Kidney glomerular epithelial cell (primary cell): ENCODE measurements around the gene SDCBP2.

Experiments
- DNase-seq: peaks from one replicate; lab custom pipeline; 2025; lab: John Stamatoyannopoulos, UW

The SDCBP2 gene

DNA sequence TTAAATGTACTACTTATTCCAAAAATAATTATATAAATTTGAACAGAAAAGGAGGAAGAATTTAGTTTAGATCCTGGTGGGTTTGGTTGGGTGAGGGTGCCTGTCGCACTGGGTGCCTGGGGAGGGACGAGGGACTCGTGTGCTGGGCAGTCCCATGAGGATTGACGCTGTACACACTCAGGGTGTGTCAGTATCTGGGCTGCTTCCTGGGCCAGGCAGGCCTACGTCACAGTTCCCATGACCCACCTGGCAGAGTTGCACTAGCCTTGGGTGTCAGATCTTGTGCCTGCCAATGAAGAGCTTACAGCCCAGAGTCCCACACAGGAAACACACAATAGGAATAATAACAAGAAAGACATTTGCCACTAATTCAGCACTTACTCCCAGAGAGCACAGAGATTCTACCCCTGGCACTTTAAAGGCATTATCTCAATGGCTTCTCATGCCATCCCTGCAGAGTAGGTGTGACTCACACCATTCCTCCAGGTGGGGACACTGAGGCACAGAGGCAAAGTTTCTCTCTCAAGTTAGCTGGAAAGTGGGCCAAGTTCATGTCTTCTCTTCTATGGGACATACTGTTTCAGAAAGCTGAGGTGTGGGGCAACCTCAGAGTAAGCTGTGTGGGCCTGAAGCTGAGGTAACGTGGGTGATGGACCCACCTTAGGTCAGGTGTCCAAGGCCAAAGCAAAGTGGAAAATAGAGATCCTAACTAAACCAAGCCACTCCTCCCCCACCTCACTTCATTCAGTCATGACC, 1.3 kb upstream of the SDCBP2 start:
- no peak for DNase-seq

DNA sequence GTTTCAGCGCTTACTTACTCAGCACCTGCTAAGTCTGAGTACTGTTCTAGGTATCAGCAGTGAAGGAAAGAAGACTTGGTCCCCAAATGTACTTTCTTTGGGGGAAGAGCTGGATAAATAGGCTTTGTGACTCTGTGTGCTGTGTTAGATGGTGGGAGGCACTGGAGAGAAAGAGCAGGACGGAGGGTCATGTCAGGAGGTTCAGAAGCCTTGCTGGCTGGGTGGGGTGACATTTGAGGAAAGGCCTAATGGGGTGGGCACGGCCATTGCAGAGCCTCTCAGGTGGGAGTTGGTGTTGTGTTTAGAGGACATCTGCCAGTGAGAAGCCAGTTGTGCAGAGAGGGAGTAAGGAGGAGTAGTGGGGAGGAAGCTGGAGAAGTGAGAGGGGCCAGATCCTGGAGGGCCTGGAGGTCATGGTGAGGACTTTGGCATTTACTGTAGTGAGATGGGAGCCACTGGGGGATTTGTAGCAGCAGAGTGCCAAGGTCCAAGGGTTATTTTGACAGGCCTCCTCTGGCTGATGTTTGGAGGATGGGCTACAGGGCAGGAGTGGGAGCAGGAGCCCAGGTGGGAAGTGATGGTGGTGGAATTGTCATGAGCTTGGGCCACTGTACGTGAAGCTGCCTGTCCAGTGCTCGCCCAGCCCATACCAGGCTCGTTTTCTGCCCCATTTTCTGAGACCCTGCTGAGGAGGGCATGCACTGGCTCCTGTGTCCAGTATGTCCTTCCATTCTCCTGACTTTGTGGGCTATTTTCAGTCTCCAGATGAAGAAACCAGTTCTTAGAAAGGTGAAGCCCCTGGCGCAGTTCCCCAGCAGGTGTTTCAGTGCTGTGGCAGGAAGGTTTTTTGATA, 886 bp downstream of the SDCBP2 start:
- DNase-seq: no peak

DNA sequence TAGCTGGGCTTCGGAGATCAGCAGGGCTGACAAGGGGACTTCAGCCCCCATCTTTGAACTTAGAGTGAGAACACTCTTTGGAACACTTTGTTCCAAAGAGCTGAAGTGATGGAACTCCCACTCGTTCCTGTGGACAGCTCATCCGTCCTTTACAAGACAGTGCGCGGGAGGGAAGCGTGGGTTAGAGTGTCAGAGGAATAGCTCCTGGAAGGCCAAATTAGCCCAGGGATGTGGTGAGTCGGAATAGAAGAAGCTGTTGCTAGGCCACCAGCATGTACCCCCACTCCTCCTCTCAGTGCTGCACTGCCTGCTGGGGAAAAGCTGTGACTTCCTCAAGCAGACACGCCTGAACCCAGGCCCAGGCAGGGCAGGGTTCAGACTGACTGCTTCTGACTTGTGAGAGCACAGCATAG, 1.7 kb downstream of the SDCBP2 start:
- DNase-seq: peak; percentile 80

DNA sequence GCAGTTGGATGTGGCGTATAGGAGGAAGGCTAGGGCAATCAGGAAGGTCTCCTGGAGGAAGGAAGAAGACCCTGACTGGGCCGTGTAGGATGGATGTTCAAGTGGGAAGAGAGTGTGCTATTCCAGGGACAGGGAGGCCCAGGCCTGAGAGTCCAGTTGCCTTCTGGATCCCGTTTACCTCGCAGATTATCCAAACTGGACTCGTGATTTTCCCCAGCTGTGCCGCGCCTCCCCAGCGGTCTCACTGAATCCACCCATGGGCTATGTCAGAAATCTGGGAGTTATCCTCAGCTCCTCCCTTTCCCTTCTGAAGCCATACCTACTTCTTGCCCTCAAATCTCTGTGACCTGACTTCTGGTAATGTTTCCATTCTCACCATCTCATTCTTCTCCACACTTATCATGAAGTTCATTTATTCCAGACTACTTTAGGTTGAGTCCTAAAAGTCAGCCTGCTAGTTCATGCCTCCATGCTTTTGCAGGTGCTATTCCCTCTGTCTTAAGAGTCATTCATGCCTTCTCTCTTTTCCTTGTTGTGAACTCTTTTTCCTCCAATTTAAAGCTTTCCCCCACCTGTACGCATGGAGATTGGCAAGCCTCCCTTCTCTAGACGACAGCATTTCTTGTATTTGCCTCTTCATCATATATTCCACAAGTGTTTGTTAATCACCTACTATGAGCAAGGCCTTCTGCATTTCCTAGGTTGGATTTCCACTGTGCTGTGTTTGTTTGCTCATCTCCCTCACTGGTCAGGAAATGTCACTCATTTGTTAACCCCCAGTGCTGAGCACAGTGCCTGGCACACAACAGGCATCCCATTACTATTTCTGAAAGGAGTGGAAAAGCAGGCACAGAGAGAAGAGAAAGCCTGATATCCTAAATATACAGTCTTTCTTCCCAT, 2.7 kb downstream of the SDCBP2 start:
- no peak for DNase-seq

DNA sequence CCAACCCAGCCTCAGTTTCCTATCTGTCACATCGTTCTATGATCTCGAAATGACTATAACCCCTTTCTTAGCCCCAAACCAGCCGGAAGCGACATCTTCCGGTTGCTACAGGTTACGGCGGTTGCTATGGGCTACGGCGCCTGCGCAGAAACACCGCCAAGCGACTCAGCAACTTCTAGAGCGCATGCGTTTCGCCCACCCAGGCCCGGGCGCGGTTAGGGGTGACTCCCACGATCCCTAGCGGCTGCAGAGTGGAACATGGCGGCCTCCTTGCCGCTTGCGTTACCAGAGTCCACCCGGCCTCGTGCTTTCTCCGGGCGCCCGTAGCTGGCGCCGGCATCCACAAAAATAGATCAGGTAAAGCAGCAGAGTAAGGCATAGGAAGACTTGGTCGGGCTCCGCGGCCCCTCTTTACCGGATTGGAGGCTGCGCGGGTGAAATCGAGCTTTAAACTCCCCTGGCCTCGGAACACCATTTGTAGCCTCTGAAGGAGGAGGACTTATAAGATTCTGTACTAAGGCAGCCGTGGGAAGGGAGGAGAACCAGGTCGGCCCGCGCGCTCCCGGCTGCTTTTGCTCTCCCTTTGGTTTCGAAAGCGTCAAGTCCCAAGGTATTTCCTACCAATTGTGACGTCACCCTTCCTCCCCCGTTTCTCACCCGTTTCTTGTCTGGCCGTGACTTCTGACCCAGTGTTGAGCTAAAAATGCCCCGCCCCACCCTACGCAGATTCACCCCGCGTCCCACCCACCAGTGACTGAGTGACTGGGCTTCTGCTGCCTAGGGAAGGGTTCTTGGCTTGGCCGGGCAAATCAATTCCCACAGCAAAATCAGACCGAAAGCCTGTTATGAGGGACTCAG, 3.5 kb downstream of the SDCBP2 start:
- peak; percentile 94 for DNase-seq

DNA sequence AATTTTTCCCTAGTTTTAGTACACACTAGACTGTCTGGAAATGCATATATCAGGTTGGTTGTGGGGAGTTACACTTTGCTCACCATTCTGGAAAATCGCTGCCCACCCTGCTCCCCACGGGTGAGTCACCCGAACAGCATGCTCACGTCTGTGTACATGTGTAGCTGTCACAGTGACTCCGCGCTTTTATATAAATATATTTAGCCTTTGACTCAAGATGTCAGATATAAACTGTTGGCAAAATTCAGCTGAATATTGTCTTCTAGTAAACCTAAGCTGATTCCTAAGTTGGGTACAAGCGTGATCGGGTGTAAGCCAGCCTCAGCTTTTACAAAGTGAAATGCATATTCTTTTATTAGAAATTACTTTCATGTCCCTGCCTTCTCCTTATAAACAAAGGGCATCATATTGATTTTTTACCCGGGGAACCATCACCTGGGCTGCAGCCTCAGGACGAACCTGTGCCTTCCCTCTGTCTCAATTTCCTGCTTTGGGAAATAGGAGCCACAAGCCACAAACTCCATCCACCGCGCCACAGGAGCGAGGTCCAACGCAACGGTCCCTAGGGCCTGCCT, 4.3 kb downstream of the SDCBP2 start:
- no peak for DNase-seq

DNA sequence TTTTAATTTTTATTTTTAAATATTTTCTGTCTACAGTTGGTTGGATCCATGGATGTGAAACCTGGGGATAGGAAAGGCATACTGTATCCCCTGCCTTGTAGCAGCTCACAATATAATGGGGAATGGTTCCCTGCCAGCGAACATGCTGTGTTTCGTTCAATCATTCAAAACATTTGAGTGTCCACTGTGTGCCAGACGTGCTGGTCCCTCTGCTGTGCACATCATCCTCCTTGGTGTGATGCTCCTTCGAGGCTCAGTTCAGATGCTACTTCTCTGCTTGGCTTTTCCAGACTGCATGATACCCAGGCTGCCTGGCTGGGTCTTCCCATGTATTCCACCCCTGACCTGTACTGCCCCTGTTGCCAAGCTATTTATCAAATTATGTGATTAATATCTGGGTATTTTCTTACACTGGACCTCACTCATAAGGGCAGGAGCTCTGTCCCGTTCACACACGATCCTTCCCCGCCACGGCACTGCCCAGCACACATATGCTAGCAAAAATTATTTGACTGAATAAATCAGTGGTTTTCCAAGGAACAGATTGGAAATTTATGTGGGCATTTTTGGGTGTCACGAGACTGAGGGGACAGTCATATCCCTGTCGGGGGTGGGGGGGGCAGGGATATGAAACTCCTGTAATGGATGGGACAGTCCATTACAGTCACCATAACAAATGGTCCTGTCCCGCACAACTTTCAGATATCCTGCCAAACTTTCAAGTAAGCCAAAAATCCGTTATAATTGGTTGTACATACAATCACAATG, 4.9 kb downstream of the SDCBP2 start:
- DNase-seq: no peak

DNA sequence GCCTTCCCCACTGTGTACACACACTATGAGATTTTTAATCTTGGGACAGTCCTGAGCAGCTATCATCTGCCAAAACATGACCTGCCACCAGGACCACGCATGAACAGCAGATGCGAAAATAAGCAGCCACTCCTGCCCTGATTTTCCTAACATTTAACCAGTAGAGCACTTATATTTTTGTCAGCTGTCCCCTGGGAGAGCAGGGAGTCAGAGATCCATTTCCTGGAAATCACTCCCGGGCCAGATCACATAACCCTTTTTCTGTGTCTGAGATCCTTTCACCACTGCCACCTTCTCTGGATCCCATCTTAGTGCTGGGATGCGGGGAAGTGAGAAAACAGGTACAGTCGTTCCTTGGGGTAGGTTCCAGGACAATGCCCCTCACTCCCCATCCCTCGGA, 5.7 kb downstream of the SDCBP2 start:
- DNase-seq: no peak

DNA sequence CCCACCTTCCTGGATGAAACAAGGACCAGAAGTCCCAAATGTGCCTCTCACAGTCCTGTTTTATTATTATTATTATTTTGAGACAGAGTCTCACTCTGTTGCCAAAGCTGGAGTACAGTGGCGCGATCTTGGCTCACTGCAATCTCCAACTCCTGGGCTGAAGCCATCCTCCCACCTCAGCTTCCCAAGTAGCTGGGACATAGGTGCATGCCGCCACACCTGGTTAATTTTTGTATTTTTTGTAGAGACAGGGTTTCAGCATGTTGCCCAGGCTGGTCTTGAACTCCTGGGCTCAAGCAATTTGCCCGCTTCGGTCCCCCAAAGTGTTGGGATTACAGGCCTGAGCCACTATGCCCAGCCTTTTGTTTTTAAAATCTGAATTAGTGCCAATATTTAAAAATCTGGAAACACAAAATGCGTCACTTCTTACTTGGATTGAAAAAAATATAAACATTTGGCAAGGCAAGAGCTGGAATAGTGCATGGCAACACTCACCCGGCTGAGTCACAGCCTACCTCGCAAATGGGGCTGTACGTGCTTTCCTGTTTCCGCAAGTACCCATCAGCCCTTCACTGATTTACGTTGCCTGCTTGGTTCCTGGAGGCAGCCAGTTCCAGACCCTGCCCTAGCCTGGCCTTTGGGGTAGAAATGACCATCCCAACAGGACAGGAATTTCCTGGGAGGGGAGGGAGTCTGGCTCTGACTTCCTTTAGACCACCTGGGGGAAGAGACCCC, 6.3 kb downstream of the SDCBP2 start:
- DNase-seq: no peak

DNA sequence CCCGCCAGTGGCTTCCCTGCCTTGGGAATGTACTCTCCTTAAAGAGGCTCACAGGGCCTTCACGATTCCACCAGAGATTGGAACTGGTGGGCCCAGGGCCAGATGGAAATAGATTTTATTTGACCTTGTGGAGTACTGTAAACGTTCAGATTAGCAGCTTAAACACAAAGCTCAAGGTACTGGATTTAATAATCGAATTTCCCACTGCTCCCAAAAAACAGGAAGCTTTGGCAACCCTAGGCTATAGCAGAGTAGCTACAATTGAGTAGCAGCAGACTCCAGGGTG, 7.3 kb downstream of the SDCBP2 start:
- no peak for DNase-seq

DNA sequence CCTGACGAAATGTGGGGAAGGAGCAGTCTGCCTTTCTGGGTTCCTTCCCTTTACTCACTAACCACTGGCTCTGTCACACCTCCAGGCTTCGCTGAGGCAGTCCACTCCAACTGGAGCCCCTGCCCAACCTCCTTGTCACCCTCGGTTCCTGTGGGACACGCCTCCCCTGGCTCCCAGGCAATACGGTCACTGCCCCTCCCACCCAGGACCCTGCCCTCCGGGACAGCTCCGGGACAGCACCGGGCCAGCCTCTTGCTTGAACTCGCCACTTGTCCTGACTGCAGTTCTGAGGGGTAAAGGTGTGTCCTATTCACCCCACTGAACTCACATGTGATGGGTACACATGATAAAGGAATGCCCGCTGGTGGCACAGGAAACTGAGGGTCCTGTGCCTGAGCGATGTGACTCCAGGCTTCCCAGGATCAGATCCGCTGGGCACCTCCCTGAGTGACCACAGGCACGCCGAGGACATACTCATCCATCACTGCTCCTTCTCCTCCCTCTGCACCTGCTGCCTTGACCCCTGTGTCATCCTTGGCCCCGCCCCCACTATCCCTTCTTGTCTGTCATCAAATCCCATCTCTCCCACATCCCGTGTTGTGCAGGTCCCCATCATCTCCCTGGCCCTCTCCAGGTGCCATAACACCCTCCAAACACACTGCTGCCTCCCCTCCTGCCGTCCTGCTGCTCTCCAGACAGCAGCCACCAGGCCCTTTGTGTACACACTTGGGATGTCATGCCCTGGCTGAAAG, 7.9 kb downstream of the SDCBP2 start:
- DNase-seq: no peak

DNA sequence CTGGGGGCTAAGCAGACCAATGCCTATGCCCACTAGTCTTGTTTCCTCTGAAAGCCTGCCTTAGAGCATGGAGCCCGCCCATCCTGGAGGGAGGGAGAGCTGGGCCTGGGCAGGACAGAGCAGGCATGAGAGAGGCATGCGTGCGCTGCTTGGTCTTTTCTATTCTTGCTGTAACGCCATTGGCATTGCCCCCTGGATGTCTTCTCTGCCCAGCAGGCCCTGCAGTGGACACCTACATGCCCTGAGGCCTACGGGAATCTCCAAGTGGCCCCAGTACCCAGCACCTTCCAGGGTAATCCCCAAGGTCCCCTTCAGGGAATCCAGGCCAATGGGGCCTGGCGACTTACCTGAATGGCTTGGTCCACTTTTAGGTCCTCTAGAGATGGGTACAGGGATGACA, 8.9 kb downstream of the SDCBP2 start:
- DNase-seq: no peak

DNA sequence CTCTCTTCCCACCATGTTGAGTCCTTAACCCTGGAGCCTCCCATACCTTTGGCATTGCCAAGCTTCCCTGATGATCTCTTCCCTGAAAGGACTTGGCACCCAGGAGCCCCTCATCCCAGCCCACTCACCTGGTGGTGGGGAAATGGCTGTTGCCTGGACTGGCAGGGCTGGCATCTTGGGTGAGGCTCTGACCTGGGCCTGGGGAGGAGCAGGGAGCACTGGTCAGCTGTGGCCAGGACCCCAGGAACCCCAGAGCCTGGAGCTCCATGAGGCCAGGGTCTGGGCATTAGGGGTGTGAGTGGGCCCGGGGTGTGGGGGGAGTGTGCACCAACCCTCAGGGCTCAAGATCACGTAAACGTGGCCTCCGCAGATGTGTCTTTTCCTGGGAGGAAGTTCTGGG, 9.5 kb downstream of the SDCBP2 start:
- DNase-seq: no peak

DNA sequence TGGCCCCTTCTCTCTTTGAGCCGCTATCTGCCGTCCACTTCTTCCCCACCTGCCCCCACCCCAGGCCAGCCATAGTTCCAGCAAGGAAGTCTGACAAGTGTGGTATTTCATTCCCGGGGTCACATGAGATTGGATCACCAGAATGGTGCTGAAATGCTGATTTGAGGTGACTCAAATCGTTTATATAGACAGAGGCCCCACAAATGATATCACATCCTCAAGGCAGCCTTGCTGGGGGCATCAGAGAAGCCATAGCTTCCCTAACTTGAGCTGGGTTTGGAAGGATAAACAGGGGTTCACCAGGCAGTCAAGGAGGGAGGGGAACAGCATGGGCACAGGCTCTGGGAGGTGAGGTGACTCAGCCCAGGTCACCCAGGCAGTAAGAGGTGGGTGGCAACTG, 9.9 kb downstream of the SDCBP2 start:
- DNase-seq: no peak

DNA sequence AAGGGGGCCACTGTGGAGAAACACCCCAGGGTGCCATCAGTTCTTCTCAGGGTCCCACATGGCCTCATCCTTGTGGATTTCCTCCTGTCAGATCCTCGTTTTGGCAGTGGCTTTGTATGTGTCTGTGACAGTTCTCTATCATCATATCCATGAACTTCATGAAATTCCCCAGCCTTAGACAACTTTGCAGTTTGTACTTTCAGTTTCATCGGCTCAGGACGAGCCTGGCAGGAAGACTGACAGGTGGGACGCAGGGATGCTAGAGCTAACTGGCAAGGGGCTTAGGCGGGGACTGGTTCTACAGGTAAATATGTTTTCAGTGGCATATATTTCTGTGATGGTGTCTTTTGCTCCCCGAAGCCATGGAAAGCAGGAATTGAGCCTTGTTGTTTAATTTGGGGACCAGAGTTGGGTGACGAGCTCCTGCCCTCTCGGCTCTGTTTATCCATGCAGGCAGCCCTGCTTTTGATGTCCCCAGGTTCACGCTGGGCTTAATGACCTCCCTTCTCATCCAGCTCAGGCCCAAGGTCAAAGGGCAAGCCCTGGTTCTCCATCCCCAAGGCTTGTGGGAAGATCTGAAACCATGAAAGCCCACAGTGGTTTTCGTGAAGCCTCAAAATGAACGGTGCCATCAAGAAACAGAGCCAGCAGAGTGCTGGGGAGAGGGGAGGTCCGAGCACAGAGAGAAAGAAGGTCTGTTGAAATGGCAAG, 11.2 kb downstream of the SDCBP2 start:
- no peak for DNase-seq

DNA sequence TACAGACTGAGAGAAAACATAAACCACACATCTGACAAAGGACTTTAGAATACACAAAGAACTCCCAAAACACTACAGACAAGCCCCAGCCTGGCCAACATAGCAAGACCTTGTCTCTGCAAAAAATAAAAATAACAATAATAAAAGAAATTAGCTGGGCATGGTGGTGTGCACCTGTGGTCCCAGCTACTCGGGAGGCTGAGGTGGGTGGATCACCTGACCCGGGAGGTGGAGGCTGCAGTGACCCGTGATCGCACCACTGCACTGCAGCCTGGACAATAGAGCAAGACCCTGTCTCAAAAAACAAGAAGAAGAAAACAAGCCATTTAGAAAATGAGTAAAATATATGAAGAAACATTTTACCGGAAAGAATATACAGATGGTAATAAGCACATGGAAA, 13.1 kb downstream of the SDCBP2 start:
- no peak for DNase-seq

DNA sequence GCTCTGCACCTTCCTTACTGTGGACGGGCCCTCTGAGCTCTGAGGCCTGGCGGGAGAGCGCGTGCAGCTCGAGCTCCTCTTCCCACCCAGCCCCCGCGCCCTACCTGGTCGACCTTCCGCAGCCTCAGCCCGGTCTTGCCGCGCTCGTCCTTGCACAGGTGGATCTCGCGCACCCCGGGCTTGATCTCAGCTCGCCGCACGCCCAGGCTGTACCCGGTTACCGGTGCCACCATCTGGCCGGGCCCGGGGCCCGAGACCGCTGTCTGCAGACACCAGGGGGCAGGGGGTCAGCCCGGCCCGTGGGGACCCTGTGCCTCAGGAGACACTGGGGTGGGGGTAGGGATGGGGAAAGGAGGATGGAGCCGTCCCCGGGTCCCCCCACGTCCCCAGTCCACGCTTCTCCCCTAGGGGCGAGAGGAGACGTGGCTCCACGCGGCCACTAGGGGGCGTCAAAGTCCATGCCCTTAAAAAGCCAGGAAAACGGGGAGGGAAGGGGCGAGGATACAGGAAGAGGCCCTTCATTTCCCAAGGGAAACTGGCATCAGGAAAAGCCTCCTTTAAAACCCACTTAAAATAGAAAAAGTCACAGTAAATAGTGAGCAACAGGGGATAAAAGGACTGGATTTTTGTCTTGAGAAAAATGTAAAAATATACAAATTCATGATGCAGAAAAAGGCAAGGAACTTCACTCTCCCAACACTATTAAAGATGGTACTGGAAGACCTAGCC, 15.5 kb downstream of the SDCBP2 start:
- DNase-seq: no peak

DNA sequence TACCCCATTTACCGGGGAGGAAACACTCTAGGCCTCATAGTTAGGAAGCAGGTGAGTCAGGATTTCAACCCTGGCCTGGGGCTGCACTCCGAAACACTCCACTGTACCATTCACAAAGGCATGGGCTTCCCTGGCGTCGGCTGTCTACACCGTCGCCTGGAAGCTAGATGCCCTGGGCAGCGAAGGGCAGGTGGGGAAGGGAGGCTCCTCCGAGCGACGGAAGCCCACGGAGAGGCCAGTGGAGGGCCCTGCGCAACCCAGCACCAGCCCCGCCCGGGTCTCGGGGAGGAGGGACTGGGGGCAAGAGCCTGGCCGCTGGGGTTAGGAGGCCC, 16.1 kb downstream of the SDCBP2 start:
- DNase-seq: no peak
